GM19397 (cell line): ENCODE measurements around the gene ZNF398.
"Not testable (repeated sequence)": the region's sequence is repeated elsewhere in the genome, so short reads cannot be mapped to it uniquely, and the experiment has no call there.

Experiments
- ATAC-seq: cut with Tn5 transposase; IDR thresholded peaks from one replicate; pipeline ENCODE4 v1.9.1; 2021; ENCODE audit warnings: mild to moderate bottlenecking, moderate library complexity; ENCODE audit not compliant: unreplicated experiment

Gene ZNF398, protein sequence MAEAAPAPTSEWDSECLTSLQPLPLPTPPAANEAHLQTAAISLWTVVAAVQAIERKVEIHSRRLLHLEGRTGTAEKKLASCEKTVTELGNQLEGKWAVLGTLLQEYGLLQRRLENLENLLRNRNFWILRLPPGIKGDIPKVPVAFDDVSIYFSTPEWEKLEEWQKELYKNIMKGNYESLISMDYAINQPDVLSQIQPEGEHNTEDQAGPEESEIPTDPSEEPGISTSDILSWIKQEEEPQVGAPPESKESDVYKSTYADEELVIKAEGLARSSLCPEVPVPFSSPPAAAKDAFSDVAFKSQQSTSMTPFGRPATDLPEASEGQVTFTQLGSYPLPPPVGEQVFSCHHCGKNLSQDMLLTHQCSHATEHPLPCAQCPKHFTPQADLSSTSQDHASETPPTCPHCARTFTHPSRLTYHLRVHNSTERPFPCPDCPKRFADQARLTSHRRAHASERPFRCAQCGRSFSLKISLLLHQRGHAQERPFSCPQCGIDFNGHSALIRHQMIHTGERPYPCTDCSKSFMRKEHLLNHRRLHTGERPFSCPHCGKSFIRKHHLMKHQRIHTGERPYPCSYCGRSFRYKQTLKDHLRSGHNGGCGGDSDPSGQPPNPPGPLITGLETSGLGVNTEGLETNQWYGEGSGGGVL

DNA sequence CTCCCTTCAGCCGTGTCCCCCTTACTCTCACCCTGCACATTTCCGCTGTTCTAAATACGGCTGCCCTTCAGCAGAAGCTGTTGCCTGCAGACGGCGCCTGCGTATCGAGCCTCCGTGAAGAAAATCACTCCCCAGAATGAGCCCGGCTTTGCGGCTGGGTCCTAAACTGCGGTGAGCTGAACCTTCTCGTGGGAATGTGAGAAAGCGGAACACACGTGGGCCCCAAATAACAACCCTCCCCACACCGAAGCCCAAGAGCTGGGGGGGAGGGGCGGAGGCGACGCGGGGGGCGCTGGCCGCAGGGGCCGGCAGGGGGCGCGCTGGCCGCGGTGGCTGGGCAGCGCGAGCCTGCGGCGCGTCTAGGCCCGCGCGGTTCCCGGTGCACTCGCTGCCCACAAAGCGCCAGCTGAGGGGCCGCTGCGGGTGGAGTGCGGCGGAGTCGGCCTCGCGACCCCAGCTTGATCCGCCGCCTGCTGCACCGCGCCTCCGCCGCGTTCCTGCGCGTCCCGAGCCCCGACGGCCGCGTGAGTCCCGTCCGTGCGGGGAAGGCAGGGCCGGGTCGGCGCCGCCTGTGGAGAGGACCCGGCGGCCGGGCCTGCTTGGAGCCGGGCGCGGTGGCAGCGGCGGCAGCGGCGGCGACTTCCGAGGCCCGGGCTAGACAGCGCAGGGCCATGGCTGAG is at the start of gene ZNF398:
ZNF398 (plus strand) TSS at position 382 of the 680 bp plus-strand sequence; CDS start at position 672, 290 bp downstream.
- peak; percentile 79 for ATAC-seq

DNA sequence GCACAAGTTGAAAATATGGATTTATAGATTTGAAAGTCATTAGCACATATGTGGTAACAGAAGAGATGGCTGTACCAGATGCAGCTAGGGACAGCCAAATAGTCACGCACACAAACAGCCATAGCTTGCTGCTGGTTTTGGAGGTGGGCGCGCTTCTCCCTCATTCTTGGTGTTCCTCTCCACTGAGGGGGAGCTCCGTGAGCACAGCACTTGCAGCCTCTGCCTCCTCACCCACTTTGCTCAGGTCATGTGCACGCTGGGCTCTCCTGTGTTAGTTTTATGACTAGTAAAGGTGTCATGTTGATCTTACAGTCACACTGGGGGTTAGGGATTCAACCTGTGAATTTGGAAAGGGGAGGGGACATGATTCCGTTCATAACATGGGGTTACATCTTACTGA is 48.2 kb upstream of the ZNF398 start:
- ATAC-seq: no peak

- no peak for ATAC-seq
Observed at GRCh38 chr7:149100821-149101220, 46.4 kb upstream of the ZNF398 start.

DNA sequence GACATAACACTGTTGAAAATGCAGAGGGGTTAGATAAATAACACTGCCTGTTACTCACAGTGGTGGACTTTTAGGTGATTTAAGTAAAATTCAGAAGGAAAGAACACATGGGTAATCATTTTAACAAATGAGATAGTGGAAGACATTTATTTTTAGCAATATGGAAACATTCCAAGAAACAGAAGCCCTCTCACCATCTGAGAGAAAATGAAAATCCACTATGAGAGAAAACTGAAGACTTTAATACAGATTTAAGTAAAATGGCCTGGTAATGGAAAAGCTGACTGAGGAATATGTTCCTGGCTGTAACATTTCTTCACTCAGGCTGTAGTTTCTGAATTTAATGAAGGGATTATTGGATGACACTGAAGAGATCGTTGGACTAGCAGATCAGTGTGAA is 44.6 kb upstream of the ZNF398 start:
- ATAC-seq: no peak

- no peak for ATAC-seq
Observed at GRCh38 chr7:149103424-149103823, 43.8 kb upstream of the ZNF398 start.

- no peak for ATAC-seq
Observed at GRCh38 chr7:149104214-149104613, 43.0 kb upstream of the ZNF398 start.

DNA sequence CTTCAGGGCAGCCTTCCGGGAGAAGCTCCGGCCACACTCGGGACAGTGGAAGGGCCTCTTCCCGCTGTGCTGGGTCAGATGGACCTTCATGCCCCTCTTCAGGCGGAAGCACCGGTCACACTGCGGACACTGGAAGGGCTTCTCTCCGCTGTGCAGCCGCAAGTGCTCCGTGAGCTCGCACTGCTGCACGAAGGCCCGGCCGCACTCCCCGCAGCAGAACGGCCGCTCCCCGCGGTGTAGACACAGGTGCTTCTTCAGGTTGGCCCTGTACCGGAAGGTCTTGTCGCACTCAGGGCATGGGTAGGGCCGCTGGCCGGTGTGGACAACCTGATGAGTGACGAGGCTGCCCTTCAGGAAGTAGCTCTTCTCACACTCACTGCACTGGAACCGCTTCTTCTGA is 42.5 kb upstream of the ZNF398 start:
- ATAC-seq: no peak

- no peak for ATAC-seq
Observed at GRCh38 chr7:149109969-149110368, 37.3 kb upstream of the ZNF398 start.

DNA sequence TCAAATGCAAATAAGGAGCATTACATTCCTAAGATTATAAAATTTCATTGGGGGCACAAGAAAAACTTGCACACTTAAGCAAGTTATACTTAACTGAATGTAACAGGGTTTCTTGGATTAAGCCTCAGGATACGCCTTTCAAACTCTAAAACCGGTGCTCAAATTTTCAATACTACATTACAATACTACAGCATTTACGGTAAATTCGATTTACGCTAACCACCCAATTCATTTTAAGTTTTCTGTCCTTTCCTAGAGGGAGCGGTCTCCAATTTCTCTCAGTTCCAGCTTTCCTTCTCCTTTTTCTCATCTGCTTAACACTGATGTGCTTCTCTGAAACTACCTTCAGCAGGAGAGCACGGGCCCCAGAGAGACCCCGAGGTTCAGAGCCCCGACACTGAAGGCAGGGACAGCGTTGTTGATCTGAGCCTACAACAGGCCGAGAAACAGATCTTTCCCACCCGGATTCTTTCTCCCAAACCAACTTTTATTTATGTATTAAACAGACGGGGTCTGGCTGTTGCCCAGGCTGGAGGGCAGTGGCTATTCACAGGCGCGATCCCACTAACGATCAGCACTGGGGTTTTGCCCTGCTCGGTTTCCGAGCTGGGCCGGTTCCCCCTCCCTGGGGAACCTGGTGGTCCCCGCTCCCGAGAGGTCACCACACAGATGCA is 21.9 kb upstream of the ZNF398 start:
- no peak for ATAC-seq

- ATAC-seq: peak; percentile 82
Observed at GRCh38 chr7:149125863-149126661, 21.2 kb upstream of the ZNF398 start, which contains the start of gene ZNF425. Gene ZNF425 (minus strand): TSS chr7:149126324. CDS start chr7:149126213, 111 bp downstream.

DNA sequence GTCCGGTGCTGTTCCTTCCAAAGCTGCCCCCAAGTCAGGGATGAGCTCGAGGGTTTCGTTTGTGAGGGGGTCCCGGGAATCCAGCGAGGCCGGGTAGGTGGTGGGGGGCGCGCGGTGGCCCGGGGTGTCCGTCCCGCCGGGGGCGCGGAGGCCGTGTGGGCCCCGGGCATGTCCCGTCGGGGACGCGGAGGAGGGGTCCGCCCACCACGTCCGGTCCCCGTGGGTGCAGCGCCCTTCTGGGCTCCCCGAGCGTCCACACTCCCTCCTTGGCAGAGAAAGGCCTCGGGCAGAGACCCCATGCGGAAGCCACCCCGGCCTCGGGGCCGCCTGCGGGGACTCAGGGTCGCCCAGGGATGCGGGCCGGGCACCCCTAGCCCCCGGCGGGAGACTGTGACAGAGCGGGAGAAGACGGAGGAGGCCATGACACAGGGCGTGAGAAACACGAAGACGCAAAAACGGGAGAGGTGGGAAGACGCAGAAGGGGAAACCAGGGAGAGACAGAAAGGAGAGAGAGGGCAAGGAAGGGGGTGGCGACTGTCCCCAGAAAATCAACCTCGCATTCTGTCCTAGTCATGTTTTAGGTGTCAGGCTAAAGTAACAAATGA is 20.5 kb upstream of the ZNF398 start:
- ATAC-seq: peak; percentile 40

- ATAC-seq: no peak
Observed at GRCh38 chr7:149130572-149131198, 16.6 kb upstream of the ZNF398 start.

DNA sequence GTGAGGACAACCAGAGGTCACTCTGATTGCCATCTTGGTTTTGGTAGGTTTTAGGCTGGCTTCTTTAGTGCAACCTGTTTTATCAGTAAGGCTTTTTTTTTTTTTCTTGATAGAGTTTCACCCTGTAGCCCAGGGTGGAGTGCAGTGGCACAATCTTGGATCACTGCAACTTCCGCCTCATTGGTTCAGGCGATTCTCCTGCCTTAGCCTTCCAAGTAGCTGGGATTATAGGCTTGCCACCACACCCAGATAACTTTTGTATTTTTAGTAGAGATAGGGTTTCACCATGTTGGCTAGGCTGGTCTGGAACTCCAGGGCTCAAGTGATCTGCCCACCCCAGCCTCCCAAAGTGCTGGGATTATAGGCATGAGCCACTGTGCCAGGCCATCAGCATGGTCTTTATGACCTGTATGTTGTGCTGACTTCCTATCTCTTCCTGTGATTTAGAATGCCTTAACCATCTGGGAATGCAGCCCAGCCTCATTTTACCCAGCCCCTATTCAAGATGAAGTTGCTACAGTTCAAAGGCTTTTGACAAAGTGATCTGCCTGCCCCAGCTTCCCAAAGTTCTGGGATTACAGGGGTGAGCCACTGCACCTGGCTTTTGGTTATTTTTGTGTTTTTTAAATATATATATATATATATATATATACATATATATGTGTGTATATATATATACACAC is 14.1 kb upstream of the ZNF398 start:
- ATAC-seq: no peak

DNA sequence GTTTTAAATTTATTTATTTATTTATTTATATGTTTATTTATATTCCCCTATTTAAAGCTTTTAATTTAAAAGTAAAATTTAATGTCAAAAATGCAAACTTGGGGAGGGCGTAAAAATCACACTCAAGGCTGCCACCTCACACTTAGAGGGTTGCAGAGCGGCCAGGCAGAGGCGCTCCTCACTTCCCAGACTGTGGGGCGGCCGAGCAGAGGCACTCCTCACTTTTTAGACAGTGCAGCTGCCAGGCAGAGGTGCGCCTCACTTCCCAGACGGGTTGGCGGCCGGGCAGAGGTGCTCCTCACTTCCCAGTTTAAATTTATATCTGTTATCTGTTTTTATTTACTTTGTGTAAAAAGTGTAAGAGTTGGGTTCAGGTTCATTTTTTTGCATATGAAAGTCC is 11.1 kb upstream of the ZNF398 start:
- ATAC-seq: no peak

- ATAC-seq: no peak
Observed at GRCh38 chr7:149140831-149141230, 6.4 kb upstream of the ZNF398 start.

DNA sequence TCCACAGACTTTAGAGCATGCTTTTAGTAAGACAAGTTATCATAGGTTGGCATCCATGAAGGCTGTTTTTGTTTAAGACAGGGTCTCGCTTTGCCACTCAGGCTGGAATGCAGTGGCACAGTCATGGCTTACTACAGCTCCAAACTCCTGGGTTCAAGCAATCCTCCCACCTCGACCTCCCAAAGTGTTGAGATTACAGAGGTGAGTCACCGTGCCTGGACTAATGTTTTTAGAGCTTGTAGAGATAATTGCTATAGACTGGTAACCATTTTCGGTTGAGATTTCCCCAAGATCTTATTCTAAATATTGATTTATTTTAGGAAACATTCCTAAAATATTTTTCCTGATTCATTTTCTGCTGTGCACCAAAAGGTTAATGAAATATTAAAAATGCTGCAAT is 5.4 kb upstream of the ZNF398 start:
- no peak for ATAC-seq

GRCh38 chr7:149144436-149144922 is 2.8 kb upstream of the ZNF398 start:
- not testable (repeated sequence) for ATAC-seq

DNA sequence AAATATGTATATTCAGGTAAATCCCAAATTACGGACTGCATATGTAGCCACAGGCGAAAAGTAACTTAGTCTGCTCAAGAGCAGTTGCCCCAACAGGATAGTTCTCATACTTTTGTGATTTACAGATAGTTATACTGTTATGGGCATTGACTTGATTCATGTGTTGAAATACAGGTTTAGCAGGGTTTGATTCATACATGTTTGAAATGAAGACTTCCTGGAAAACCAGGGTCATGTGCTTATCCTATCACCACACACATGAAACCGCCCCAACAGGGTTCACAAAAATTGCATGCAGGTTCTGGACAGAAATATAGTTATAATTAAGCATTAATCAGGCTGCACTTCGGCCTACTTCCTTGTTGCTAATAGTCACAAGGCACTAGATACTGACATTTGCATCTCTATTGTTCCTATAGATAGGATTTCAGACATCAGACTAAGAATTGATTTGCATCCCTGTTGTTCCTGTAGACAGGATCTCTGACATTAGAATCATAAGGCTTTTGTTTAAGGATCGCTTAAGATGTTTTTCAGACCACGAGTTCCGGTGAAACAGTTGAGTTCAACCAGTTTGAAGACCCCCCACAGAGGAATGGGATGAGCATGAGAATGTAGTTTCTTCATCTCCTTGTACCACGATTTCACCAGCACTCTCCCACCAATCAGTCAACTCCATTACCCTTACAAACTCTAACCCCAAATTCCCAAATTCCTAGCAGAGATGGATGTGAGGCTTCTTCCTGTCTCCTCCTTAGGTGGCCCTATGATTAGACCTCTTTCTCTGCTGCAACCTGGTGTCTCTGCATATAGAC is 2.0 kb upstream of the ZNF398 start:
- no peak for ATAC-seq
